ENCODE data around the gene FAM110C.

The FAM110C gene

GRCh38 chr2:10222-10875 is 36.0 kb downstream of the FAM110C start:
- Histone ChIP-seq H4K20me1 (ENCODE audit: insufficient read depth, low read length) (no peaks in the 10 kb centered on the region), H3K4me2 (ENCODE audit: low read length) (no peak overlapping the region), H3K27ac (ENCODE audit: low read depth, low read length, poor library complexity, severe bottlenecking) (no peak overlapping the region), H2AFZ (ENCODE audit: low read length) (no peak overlapping the region), H3K4me3 (ENCODE audit: low read depth, low read length, poor library complexity, severe bottlenecking) (no peak overlapping the region), H3F3A (ENCODE audit: insufficient read depth, low read length) (no peaks in the 10 kb centered on the region), H3K4me1 (ENCODE audit: insufficient read depth, low read length, severe bottlenecking) (no peaks in the 10 kb centered on the region), H3K9ac (ENCODE audit: low read length) (no peak overlapping the region), H3K9me3 (ENCODE audit: low read length) (no peaks in the 10 kb centered on the region), H3K79me2 (ENCODE audit: insufficient read depth, low read length) (no peaks in the 10 kb centered on the region), H3K36me3 (ENCODE audit: insufficient read depth, low read length) (no peaks in the 10 kb centered on the region), H3K9me2 (ENCODE audit: low read depth, low read length) (no peaks in the 10 kb centered on the region), H3K27me3 (ENCODE audit: insufficient read depth, low read length) (no peaks in the 10 kb centered on the region)
- TF ChIP-seq EZH2 (IDR thresholded peaks at IDR 0.05; ENCODE audit: borderline replicate concordance, low read length) (no peak), CTCF (IDR thresholded peaks at IDR 0.05; ENCODE audit: low read length) (no peak)

All from OCI-LY1 (cell line).